Measurements from ENCODE around the gene CPA5.

Gene CPA5

GRCh38 chr7:130338233-130338632, 6.4 kb upstream of the CPA5 start:
- no CpG with 5 or more reads among the region's 3 CpGs for WGBS, 2 donors (ENCODE audit: extremely low coverage in 2 of 2, insufficient read length in 2 of 2, insufficient replicate concordance in 1 of 2)
- no peak overlapping the region for H3K18ac ChIP-seq (ENCODE audit: low read length)
- no peak overlapping the region for H3K14ac ChIP-seq (ENCODE audit: low read length)
- H3K27me3 ChIP-seq (ENCODE audit: control insufficient read depth in 3 of 3, insufficient read depth in 3 of 3, low read depth in 1 of 3, low read length in 3 of 3) = no peaks in the 10 kb centered on the region
- no peak overlapping the region for H3K4ac ChIP-seq (ENCODE audit: low read length)
- H2BK15ac ChIP-seq (ENCODE audit: low read length) = no peak overlapping the region
- peak overlapping the region; percentile 95 for H2AK5ac ChIP-seq (ENCODE audit: low read depth, low read length)
- H3K9me3 ChIP-seq (replicated peaks in 1 of 2; ENCODE audit: control insufficient read depth in 2 of 2, insufficient read depth in 1 of 2, low read depth in 1 of 2, low read length in 2 of 2) = no peaks in the 10 kb centered on the region
- H2BK120ac ChIP-seq (ENCODE audit: low read depth, low read length) = no peak overlapping the region
- no peak overlapping the region for H4K91ac ChIP-seq (ENCODE audit: low read depth, low read length, poor library complexity)
- H3K4me1 ChIP-seq (ENCODE audit: control insufficient read depth in 2 of 2, insufficient read depth in 1 of 2, low read depth in 1 of 2, low read length in 2 of 2) = peaks cover 0 to 2% of the 10 kb centered on the region in 2 donors
- no peak overlapping the region for H3K27ac ChIP-seq (replicated peaks; ENCODE audit: low read length)
- H3K23ac ChIP-seq (ENCODE audit: low read depth, low read length, poor library complexity) = no peak overlapping the region
- H3K4me3 ChIP-seq (ENCODE audit: low read length in 2 of 2) = no peak overlapping the region
- no peak overlapping the region for H3K9ac ChIP-seq (ENCODE audit: low read depth, low read length, poor library complexity)
- no peaks in the 10 kb centered on the region for H3K79me1 ChIP-seq (ENCODE audit: low read depth, low read length)
- no peak for DNase-seq (ENCODE audit: low spot score)
- no peak overlapping the region for H4K8ac ChIP-seq (ENCODE audit: low read depth, low read length)
- no peak overlapping the region for H2BK12ac ChIP-seq (ENCODE audit: low read length)
- no peaks in the 10 kb centered on the region for H3K36me3 ChIP-seq (replicated peaks in 1 of 2; ENCODE audit: control insufficient read depth in 2 of 2, insufficient read depth in 2 of 2, low read length in 2 of 2)
- H2AFZ ChIP-seq (ENCODE audit: low read length) = no peak overlapping the region
- H3K4me2 ChIP-seq (ENCODE audit: insufficient read depth, low read length, poor library complexity, severe bottlenecking) = no peak overlapping the region
- no peak overlapping the region for H2BK5ac ChIP-seq (ENCODE audit: low read length)

- H3K4me3 ChIP-seq (ENCODE audit: low read length in 2 of 2) = no peak overlapping the region
- no peak overlapping the region for H2BK5ac ChIP-seq (ENCODE audit: low read length)
- H3K27ac ChIP-seq (replicated peaks; ENCODE audit: low read length) = no peak overlapping the region
- peaks cover 17 to 20% of the 10 kb centered on the region in 2 donors for H3K4me1 ChIP-seq (ENCODE audit: control insufficient read depth in 2 of 2, insufficient read depth in 1 of 2, low read depth in 1 of 2, low read length in 2 of 2)
- no peaks in the 10 kb centered on the region for H3K27me3 ChIP-seq (ENCODE audit: control insufficient read depth in 3 of 3, insufficient read depth in 3 of 3, low read depth in 1 of 3, low read length in 3 of 3)
- no peak overlapping the region for H2BK120ac ChIP-seq (ENCODE audit: low read depth, low read length)
- no peaks in the 10 kb centered on the region for H3K79me1 ChIP-seq (ENCODE audit: low read depth, low read length)
- no peaks in the 10 kb centered on the region for H3K9me3 ChIP-seq (replicated peaks in 1 of 2; ENCODE audit: control insufficient read depth in 2 of 2, insufficient read depth in 1 of 2, low read depth in 1 of 2, low read length in 2 of 2)
- H3K4ac ChIP-seq (ENCODE audit: low read length) = no peak overlapping the region
- no peak overlapping the region for H2AFZ ChIP-seq (ENCODE audit: low read length)
- H2BK15ac ChIP-seq (ENCODE audit: low read length) = no peak overlapping the region
- no peak overlapping the region for H3K4me2 ChIP-seq (ENCODE audit: insufficient read depth, low read length, poor library complexity, severe bottlenecking)
- WGBS, 2 donors (ENCODE audit: extremely low coverage in 2 of 2, insufficient read length in 2 of 2, insufficient replicate concordance in 1 of 2) = no CpG with 5 or more reads among the region's 4 CpGs
- no peak overlapping the region for H2BK12ac ChIP-seq (ENCODE audit: low read length)
- no peak overlapping the region for H3K14ac ChIP-seq (ENCODE audit: low read length)
- no peak for DNase-seq (ENCODE audit: low spot score)
- no peaks in the 10 kb centered on the region for H3K36me3 ChIP-seq (replicated peaks in 1 of 2; ENCODE audit: control insufficient read depth in 2 of 2, insufficient read depth in 2 of 2, low read length in 2 of 2)
- no peak overlapping the region for H3K18ac ChIP-seq (ENCODE audit: low read length)
- no peak overlapping the region for H4K8ac ChIP-seq (ENCODE audit: low read depth, low read length)
- no peak overlapping the region for H4K91ac ChIP-seq (ENCODE audit: low read depth, low read length, poor library complexity)
- H2AK5ac ChIP-seq (ENCODE audit: low read depth, low read length) = no peak overlapping the region
- no peak overlapping the region for H3K9ac ChIP-seq (ENCODE audit: low read depth, low read length, poor library complexity)
- no peak overlapping the region for H3K23ac ChIP-seq (ENCODE audit: low read depth, low read length, poor library complexity)
Measured at GRCh38 chr7:130341882-130342281, 2.7 kb upstream of the CPA5 start.

- Histone ChIP-seq H3K18ac (ENCODE audit: low read length) (no peak overlapping the region), H3K4ac (ENCODE audit: low read length) (no peak overlapping the region), H4K8ac (ENCODE audit: low read depth, low read length) (no peak overlapping the region), H3K4me3 (ENCODE audit: low read length in 2 of 2) (no peak overlapping the region), H4K91ac (ENCODE audit: low read depth, low read length, poor library complexity) (no peak overlapping the region), H3K4me1 (ENCODE audit: control insufficient read depth in 2 of 2, insufficient read depth in 1 of 2, low read depth in 1 of 2, low read length in 2 of 2) (peaks cover 19 to 20% of the 10 kb centered on the region in 2 donors), H3K9ac (ENCODE audit: low read depth, low read length, poor library complexity) (no peak overlapping the region), H3K9me3 (replicated peaks in 1 of 2; ENCODE audit: control insufficient read depth in 2 of 2, insufficient read depth in 1 of 2, low read depth in 1 of 2, low read length in 2 of 2) (no peaks in the 10 kb centered on the region), H3K79me1 (ENCODE audit: low read depth, low read length) (no peaks in the 10 kb centered on the region), H2BK5ac (ENCODE audit: low read length) (no peak overlapping the region), H3K23ac (ENCODE audit: low read depth, low read length, poor library complexity) (no peak overlapping the region), H3K14ac (ENCODE audit: low read length) (no peak overlapping the region), H2BK15ac (ENCODE audit: low read length) (no peak overlapping the region), H3K27ac (replicated peaks; ENCODE audit: low read length) (no peak overlapping the region), H2BK12ac (ENCODE audit: low read length) (no peak overlapping the region), H2BK120ac (ENCODE audit: low read depth, low read length) (no peak overlapping the region), H2AK5ac (ENCODE audit: low read depth, low read length) (no peak overlapping the region), H3K36me3 (replicated peaks in 1 of 2; ENCODE audit: control insufficient read depth in 2 of 2, insufficient read depth in 2 of 2, low read length in 2 of 2) (no peaks in the 10 kb centered on the region), H2AFZ (ENCODE audit: low read length) (no peak overlapping the region), H3K27me3 (ENCODE audit: control insufficient read depth in 3 of 3, insufficient read depth in 3 of 3, low read depth in 1 of 3, low read length in 3 of 3) (no peaks in the 10 kb centered on the region), H3K4me2 (ENCODE audit: insufficient read depth, low read length, poor library complexity, severe bottlenecking) (no peak overlapping the region)
- no peak for DNase-seq (ENCODE audit: low spot score)
- no CpG with 5 or more reads among the region's 3 CpGs for WGBS, 2 donors (ENCODE audit: extremely low coverage in 2 of 2, insufficient read length in 2 of 2, insufficient replicate concordance in 1 of 2)
Measured at GRCh38 chr7:130342701-130343380, 1.8 kb upstream of the CPA5 start.

- H2BK12ac ChIP-seq (ENCODE audit: low read length) = no peak overlapping the region
- H2AK5ac ChIP-seq (ENCODE audit: low read depth, low read length) = no peak overlapping the region
- peaks cover 22 to 26% of the 10 kb centered on the region in 2 donors for H3K4me1 ChIP-seq (ENCODE audit: control insufficient read depth in 2 of 2, insufficient read depth in 1 of 2, low read depth in 1 of 2, low read length in 2 of 2)
- no peak overlapping the region for H4K91ac ChIP-seq (ENCODE audit: low read depth, low read length, poor library complexity)
- H3K14ac ChIP-seq (ENCODE audit: low read length) = no peak overlapping the region
- H3K18ac ChIP-seq (ENCODE audit: low read length) = no peak overlapping the region
- no peak overlapping the region for H3K4ac ChIP-seq (ENCODE audit: low read length)
- DNase-seq (ENCODE audit: low spot score) = no peak
- no peak overlapping the region for H3K4me3 ChIP-seq (ENCODE audit: low read length in 2 of 2)
- H4K8ac ChIP-seq (ENCODE audit: low read depth, low read length) = no peak overlapping the region
- no peak overlapping the region for H2BK15ac ChIP-seq (ENCODE audit: low read length)
- no peaks in the 10 kb centered on the region for H3K36me3 ChIP-seq (replicated peaks in 1 of 2; ENCODE audit: control insufficient read depth in 2 of 2, insufficient read depth in 2 of 2, low read length in 2 of 2)
- no peak overlapping the region for H2BK120ac ChIP-seq (ENCODE audit: low read depth, low read length)
- no peak overlapping the region for H3K23ac ChIP-seq (ENCODE audit: low read depth, low read length, poor library complexity)
- H3K27ac ChIP-seq (replicated peaks; ENCODE audit: low read length) = peak overlapping the region; percentile 60
- no peaks in the 10 kb centered on the region for H3K79me1 ChIP-seq (ENCODE audit: low read depth, low read length)
- no peaks in the 10 kb centered on the region for H3K9me3 ChIP-seq (replicated peaks in 1 of 2; ENCODE audit: control insufficient read depth in 2 of 2, insufficient read depth in 1 of 2, low read depth in 1 of 2, low read length in 2 of 2)
- H2AFZ ChIP-seq (ENCODE audit: low read length) = peak overlapping the region; percentile 5
- peak overlapping the region; percentile 36 for H3K4me2 ChIP-seq (ENCODE audit: insufficient read depth, low read length, poor library complexity, severe bottlenecking)
- no peaks in the 10 kb centered on the region for H3K27me3 ChIP-seq (ENCODE audit: control insufficient read depth in 3 of 3, insufficient read depth in 3 of 3, low read depth in 1 of 3, low read length in 3 of 3)
- H3K9ac ChIP-seq (ENCODE audit: low read depth, low read length, poor library complexity) = no peak overlapping the region
- no CpG with 5 or more reads among the region's 8 CpGs for WGBS, 2 donors (ENCODE audit: extremely low coverage in 2 of 2, insufficient read length in 2 of 2, insufficient replicate concordance in 1 of 2)
- H2BK5ac ChIP-seq (ENCODE audit: low read length) = no peak overlapping the region
Measured at GRCh38 chr7:130345136-130345535, 520 bp downstream of the CPA5 start.
